Kidney (tissue), 14 donors: ENCODE data around the gene SLC38A7. TPM values are rescaled to one million over a fixed set of nuclear protein-coding genes. Genes with fewer than 3 reads are reported as not detected.

Experiments used
- DNase-seq, 5 donors: peaks; one replicate each; pipeline ENCODE4 v3.0.0-alpha.2; 2013 to 2020
- FAIRE-seq: peaks from 2 replicates; lab custom pipeline; 2012; peaks lifted over from hg19 to GRCh38; lab: Jason Lieb, UNC
- H3K27ac ChIP-seq, 2 donors: one replicate each; pipeline ENCODE4 v1.7.0; 2013; ENCODE audit warnings: low read depth in 2 of 2, low read length in 2 of 2, inconsistent platforms in 1 of 2
- H3K27me3 ChIP-seq: one replicate; pipeline ENCODE4 v1.7.1; 2013; ENCODE audit warnings: low read length, inconsistent platforms; ENCODE audit not compliant: control insufficient read depth, insufficient read depth
- H3K36me3 ChIP-seq, 3 donors: one replicate each; pipeline versions ENCODE4 v1.7.0 to v1.7.1; 2013; ENCODE audit warnings: low read length in 3 of 3, control low read depth in 1 of 3, inconsistent platforms in 1 of 3; ENCODE audit not compliant: insufficient read depth in 3 of 3, control insufficient read depth in 2 of 3
- H3K4me1 ChIP-seq, 3 donors: one replicate each; pipeline versions ENCODE4 v1.7.0 to v1.7.1; 2013; ENCODE audit warnings: low read length in 3 of 3, inconsistent platforms in 1 of 3, low read depth in 1 of 3; ENCODE audit not compliant: control insufficient read depth in 2 of 3, insufficient read depth in 2 of 3
- H3K4me3 ChIP-seq, 3 donors: one replicate each; pipeline versions ENCODE4 v1.7.0 to v1.8.1; 2013; ENCODE audit warnings: low read length in 3 of 3, control low read depth in 1 of 3, inconsistent platforms in 1 of 3
- H3K9ac ChIP-seq, 3 donors: one replicate each; pipeline versions ENCODE4 v1.7.0 to v1.7.1; 2013; ENCODE audit warnings: low read length in 3 of 3, control low read depth in 1 of 3, inconsistent platforms in 1 of 3
- H3K9me3 ChIP-seq, 3 donors: one replicate each; pipeline versions ENCODE4 v1.7.0 to v1.7.1; 2013; ENCODE audit warnings: low read length in 3 of 3, control low read depth in 1 of 3, inconsistent platforms in 1 of 3; ENCODE audit not compliant: control insufficient read depth in 2 of 3, insufficient read depth in 1 of 3
- CTCF ChIP-seq: IDR thresholded peaks from 3 replicates; pipeline ENCODE4 v1.5.1; 2012; ENCODE audit warnings: mild to moderate bottlenecking, moderate library complexity, borderline replicate concordance; ENCODE audit not compliant: insufficient read depth; ENCODE audit errors: extremely low read depth
- intact Hi-C: fragments of 100-400 bp; cut with DNase I; formaldehyde crosslinking; loops from one replicate; pipeline ENCODE4 v1.11.1; 2022
- polyA plus RNA-seq: library from polyadenylated mRNA; stranded (reverse); fragments of 350-450 nt; fragmentation: Illumina TruSeq; extraction: RNeasy Lipid Tissue Mini Kit (QIAGEN cat#74804); gene quantifications from one replicate; pipeline ENCODE4 v1.2.3, GENCODE V29; 2014; ENCODE audit warnings: low read depth, low replicate concordance; ENCODE audit not compliant: insufficient read depth
- total RNA-seq: library from RNA; stranded (reverse); fragmentation: NEBNext Ultra II Directional; extraction: Animal tissue kit (Norgen Biotek cat#: 25700); gene quantifications from one replicate; pipeline ENCODE4 v1.2.1, GENCODE V29; 2021
- donor health status: control.
- donor health status: control.
- donor health status: control.
- donor health status: control.
- donor health status: control.
- donor health status: DM: yes; HTN: yes; CAD: no.
- donor health status: Normal renal cell carcinoma (clear cell type).

SLC38A7 gene
- total and polyA plus RNA-seq, 2 donors from 2014 or later: 8.2 to 22.7 TPM

- intact Hi-C loops: no loop called here
- DNase-seq (peak in 1 of 5 donors; percentile 7), FAIRE-seq (no peak)
- no peak for TF ChIP-seq CTCF
- Histone ChIP-seq H3K4me1 (no peaks in the 10 kb centered on the region), H3K36me3 (no peaks in the 10 kb centered on the region), H3K4me3 (no peak overlapping the region), H3K27ac (no peak overlapping the region), H3K9me3 (no peaks in the 10 kb centered on the region), H3K27me3 (no peaks in the 10 kb centered on the region), H3K9ac (no peak overlapping the region)
Measured at GRCh38 chr16:58636466-58636865, 48.1 kb downstream of the SLC38A7 start.

- no peak for FAIRE-seq
- intact Hi-C loops: no loop called here
- no peak for TF ChIP-seq CTCF
Measured at GRCh38 chr16:58635502-58635901, 49.1 kb downstream of the SLC38A7 start.

GRCh38 chr16:58634265-58634802 is 50.2 kb downstream of the SLC38A7 start:
- no peaks in the 10 kb centered on the region for H3K4me1 ChIP-seq
- no peaks in the 10 kb centered on the region for H3K9me3 ChIP-seq
- H3K4me3 ChIP-seq: no peak overlapping the region
- no peak overlapping the region for H3K27ac ChIP-seq
- TF ChIP-seq CTCF: no peak
- H3K36me3 ChIP-seq: no peaks in the 10 kb centered on the region
- DNase-seq (peak in 1 of 5 donors; percentile 1), FAIRE-seq (no peak)
- intact Hi-C loops: no loop called here
- no peaks in the 10 kb centered on the region for H3K27me3 ChIP-seq
- H3K9ac ChIP-seq: no peak overlapping the region

More at GRCh38 chr16:58635502-58635901, 49.1 kb downstream of the SLC38A7 start:
- Histone ChIP-seq H3K4me3 (no peak overlapping the region), H3K9ac (no peak overlapping the region), H3K36me3 (no peaks in the 10 kb centered on the region), H3K27ac (no peak overlapping the region), H3K4me1 (no peaks in the 10 kb centered on the region), H3K9me3 (no peaks in the 10 kb centered on the region), H3K27me3 (no peaks in the 10 kb centered on the region)
- DNase-seq: peak in 1 of 5 donors; percentile 5
